ENCODE results near the gene LRFN4.
A peak's percentile ranks its signal among the peaks of the same experiment; 100 is the strongest.

The LRFN4 gene

GRCh38 chr11:66874232-66874631 lies 17.4 kb downstream of the LRFN4 start:
- DNase-seq, result no peak

- peak; percentile 47 for DNase-seq
Measured at GRCh38 chr11:66875378-66875777, 18.5 kb downstream of the LRFN4 start.

- no peak for DNase-seq
Measured at GRCh38 chr11:66877588-66878385, 20.9 kb downstream of the LRFN4 start.

GRCh38 chr11:66878474-66878873 lies 21.6 kb downstream of the LRFN4 start:
- DNase-seq, result no peak

- DNase-seq, result no peak
Measured at GRCh38 chr11:66879000-66879399, 22.1 kb downstream of the LRFN4 start.

- DNase-seq, result peak; percentile 70
Measured at GRCh38 chr11:66879583-66879982, 22.7 kb downstream of the LRFN4 start.

GRCh38 chr11:66879999-66880398 lies 23.1 kb downstream of the LRFN4 start:
- no peak for DNase-seq

GRCh38 chr11:66880496-66881450 lies 23.9 kb downstream of the LRFN4 start:
- no peak for DNase-seq

GRCh38 chr11:66881451-66881835 lies 24.6 kb downstream of the LRFN4 start:
- no peak for DNase-seq

- DNase-seq, result no peak
Measured at GRCh38 chr11:66881927-66882452, 25.1 kb downstream of the LRFN4 start.

- DNase-seq, result no peak
Measured at GRCh38 chr11:66882561-66883015, 25.7 kb downstream of the LRFN4 start.

- peak; percentile 92 for DNase-seq
Measured at GRCh38 chr11:66883016-66883965, 26.4 kb downstream of the LRFN4 start.

GRCh38 chr11:66884443-66884842 lies 27.6 kb downstream of the LRFN4 start:
- DNase-seq, result no peak

- DNase-seq, result no peak
Measured at GRCh38 chr11:66885469-66885868, 28.6 kb downstream of the LRFN4 start.

- no peak for DNase-seq
Measured at GRCh38 chr11:66885950-66886440, 29.1 kb downstream of the LRFN4 start.

GRCh38 chr11:66886671-66887221 lies 29.9 kb downstream of the LRFN4 start:
- no peak for DNase-seq

GRCh38 chr11:66887526-66887925 lies 30.7 kb downstream of the LRFN4 start:
- no peak for DNase-seq

GRCh38 chr11:66888282-66888681 lies 31.4 kb downstream of the LRFN4 start:
- no peak for DNase-seq

GRCh38 chr11:66889960-66890359 lies 33.1 kb downstream of the LRFN4 start:
- peak; percentile 46 for DNase-seq

- DNase-seq, result no peak
Measured at GRCh38 chr11:66891851-66892660, 35.2 kb downstream of the LRFN4 start.

- no peak for DNase-seq
Measured at GRCh38 chr11:66892911-66893310, 36.0 kb downstream of the LRFN4 start.
